Ureter (tissue), 1 donor: ENCODE results near the gene QRICH2. TPM values are rescaled to one million over a fixed set of nuclear protein-coding genes. Genes with fewer than 3 reads are reported as not detected.
"Not testable (repeated sequence)": the region's sequence is repeated elsewhere in the genome, so short reads cannot be mapped to it uniquely, and the experiment has no call there.

Experiments used
- DNase-seq: peaks from one replicate; pipeline ENCODE4 v3.0.0-alpha.2; 2020; ENCODE audit warnings: low spot score
- total RNA-seq: library from RNA; stranded (reverse); gene quantifications from one replicate; pipeline ENCODE4 v1.2.4, GENCODE V29; 2023
- donor health status: DM: yes; HTN: yes; CAD: no.

QRICH2 gene
- total RNA-seq, 1 donor from 2014 or later, result 1.9 TPM

GRCh38 chr17:76326306-76326705 is 18.2 kb upstream of the QRICH2 start:
- DNase-seq, result no peak

GRCh38 chr17:76318586-76318985 is 10.5 kb upstream of the QRICH2 start:
- DNase-seq, result no peak

DNA sequence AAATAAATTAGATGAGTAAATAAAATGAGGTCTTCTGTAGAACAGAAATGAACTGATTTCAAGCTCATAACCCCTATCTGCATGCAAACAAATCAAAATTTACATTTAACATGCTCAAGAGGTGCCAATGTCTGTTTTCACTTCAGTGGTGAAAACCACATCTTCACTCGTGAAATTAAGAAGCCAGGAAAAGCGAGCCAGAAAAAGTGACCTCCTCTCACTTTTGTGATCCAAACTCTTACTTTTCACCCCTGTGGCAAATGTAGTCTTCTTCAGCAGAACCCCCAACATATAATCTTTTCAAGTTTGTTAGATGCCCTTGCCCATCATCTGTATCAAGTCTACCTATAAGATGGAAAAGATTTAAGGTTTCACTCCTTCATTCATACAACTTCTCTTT is 9.5 kb upstream of the QRICH2 start:
- no peak for DNase-seq

- DNase-seq, result peak; percentile 52
Observed at GRCh38 chr17:76314392-76315227, 6.5 kb upstream of the QRICH2 start.

- no peak for DNase-seq
Observed at GRCh38 chr17:76312735-76313134, 4.7 kb upstream of the QRICH2 start.

DNA sequence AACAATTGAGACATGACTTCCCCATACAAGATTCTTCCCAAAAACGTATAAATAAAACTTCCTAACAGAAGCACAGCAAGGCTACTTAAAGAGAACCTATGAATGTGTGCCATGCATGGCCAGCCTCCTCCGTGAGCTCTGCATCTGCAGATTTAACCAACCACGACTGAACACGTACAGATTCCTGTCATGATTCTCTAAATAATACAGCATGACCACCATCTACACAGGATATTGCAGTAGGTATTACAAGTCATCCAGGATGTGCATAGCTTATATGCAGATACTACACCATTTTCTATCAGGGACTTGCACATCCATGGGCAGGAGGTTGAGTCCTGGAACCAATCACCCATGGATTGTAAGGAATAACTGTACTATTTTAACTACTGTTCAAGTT is 1.4 kb upstream of the QRICH2 start:
- DNase-seq, result no peak

DNA sequence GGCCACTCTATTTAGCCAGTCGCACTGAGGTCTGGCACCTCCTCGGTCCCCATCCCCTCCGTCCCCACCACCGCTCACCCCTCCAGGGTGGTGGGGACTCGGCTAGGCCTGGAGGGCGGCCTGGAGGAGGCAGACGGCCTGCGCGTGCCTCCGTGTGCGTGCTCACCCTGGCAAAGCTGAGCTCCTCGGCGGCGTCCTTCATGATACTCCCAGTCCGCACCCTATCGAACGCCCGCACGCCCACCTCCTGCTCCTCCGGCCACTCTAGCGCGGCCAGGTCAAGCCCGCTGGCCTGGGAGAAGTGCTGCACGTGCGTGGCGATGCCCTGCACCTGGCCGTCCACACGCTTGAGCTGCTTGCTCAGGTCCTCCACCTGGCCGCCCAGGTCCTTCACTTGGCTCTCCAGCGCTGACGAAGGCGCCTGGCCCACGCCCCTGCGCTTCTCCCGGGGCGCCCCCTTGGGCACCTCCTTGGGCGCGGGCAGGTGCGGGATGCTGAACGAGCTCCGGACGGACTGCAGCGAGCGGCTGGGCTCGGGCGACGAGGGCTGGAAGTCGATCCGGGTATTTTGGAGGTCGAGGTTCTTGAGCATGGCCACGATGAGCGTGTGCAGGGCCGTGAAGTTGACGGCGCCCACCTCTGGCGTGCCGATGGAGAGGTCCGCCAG is 644 bp downstream of the QRICH2 start:
- no peak for DNase-seq

- not testable (repeated sequence) for DNase-seq
Observed at GRCh38 chr17:76305135-76305454, 3.0 kb downstream of the QRICH2 start.

DNA sequence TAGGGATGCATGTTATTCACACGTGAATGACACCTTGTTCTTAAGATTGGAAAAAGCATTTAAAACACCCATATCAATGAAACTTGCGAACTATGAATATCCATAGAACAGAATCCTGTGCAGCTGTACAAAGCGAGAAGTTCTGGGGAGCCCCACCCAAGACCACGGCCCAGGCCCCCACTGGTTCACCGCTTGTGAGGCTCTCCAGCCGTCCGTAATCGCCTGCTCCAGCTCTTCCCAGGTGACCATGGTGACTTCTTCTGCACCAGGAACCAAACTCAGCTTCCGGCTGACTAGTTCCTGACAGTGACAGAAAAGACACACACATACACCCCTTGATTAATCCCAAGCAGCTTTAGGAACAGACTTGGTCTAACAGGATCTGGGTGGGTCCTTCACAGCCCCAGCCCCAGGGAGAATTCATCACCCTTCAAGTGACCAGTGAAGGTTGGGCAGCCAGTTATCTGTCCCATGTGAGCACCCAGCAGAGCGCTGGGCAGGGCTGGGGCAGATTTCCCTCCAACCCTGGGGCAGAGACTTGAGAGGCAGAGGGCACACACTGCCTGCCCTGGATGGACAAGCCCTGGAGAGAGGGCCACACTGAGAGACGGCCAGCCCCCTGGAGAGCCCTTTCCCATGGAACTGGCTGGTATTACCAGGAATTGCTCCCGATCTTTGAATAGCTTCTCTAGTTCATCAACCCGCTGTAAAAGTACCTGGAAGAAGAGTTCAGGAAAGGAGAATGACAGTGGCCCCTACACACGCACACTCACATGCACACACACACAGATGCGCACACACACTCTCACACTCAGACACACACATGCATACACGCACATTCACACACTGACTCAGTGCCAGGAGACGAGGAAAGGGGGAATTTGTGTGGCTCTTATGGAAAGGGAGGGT is 3.6 kb downstream of the QRICH2 start:
- DNase-seq, result no peak

DNA sequence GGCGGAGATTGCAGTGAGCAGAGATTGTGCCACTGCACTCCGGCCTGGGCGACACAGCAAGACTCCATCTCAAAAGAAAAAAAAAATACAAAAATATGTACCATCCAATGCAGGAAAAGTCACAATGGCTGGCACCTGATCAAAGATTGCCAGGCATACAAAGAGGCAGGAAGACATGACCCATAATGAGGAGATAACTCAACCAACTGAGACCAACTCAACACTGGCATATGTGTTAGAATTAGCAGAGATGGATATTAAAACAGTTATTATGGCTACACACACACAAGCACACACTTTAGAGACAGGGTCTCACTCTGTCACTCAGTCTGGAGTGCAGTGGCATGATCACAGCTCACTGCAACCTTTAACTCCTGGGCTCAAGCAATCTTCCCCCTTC is 10.6 kb downstream of the QRICH2 start:
- DNase-seq, result no peak

- DNase-seq, result no peak
Observed at GRCh38 chr17:76296889-76297288, 11.2 kb downstream of the QRICH2 start.

DNA sequence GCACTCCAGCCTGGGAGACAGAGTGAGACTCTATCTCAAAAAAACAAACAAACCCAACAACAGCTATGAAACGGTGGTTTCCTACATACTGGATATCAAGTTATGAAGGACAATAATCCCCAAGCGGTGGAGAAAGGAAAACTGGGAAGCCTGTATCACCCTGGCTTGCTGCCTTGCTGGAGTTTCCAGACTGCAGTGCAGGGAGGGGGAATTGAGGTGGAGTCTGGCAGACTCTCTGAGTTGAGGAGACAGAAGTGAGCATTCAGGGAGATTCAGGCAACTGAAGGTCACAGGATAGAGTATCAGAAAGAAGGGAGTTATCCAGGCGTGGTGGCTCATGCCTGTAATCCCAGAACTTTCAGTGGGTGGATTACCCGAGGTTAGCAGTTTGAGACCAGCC is 11.9 kb downstream of the QRICH2 start:
- no peak for DNase-seq

- no peak for DNase-seq
Observed at GRCh38 chr17:76293106-76293505, 15.0 kb downstream of the QRICH2 start.

DNA sequence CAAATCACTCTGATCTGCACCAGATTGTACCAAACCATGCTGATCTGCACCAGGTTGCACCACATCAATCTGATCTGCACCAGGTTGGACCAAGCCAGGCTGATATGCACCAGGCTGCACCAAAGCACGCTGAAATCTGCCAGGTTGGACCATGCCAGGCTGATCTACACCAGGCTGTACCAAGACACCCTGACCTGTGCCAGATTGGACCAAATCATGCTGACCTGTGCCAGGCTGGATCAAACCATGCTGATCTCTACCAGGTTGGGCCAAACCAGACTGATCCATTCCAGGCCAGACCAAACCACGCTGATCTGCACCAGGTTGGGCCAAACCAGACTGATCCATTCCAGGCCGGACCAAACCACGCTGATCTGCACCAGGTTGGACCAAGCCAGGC is 15.5 kb downstream of the QRICH2 start:
- DNase-seq, result no peak

DNA sequence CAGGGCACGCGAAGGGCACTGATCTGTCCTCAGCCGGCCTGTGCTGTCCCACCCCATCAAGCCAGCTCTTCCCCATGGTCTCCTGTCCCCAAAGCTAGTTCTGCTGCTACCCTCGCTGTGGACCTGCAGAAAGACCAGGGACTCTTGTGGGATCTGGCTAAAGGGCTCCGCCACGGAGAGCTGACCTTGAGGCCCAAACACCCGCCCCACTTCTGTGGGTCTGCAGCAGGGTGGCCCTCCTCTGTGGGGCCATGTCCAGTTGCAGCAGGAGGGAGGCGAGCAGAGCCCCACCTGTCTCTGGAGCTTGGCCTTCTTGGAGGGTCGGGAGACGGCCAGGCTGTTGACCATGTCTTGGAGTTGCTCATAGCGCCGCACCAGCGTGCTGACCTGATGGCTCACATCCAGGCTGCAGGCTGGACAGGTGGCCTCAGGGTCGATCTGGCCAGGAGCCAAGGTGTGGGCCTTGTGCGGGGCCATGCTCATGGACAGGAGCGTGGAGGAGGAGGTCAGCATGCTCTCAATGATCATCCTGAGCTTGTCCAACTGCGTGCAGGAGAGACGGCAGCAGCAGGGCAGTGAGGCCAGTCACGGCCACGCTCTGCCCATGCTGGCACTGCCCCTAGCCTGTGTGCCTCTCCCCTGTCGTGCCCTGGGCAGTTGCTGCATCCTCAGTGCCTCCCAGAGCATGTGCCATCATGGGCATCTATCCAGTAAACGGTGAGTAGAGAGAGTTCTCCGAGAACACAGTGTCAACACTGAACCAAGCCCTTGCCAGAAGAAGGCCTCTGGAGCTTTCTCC is 26.3 kb downstream of the QRICH2 start:
- no peak for DNase-seq

- DNase-seq, result no peak
Observed at GRCh38 chr17:76280650-76281049, 27.4 kb downstream of the QRICH2 start.

- no peak for DNase-seq
Observed at GRCh38 chr17:76279742-76280287, 28.3 kb downstream of the QRICH2 start.

DNA sequence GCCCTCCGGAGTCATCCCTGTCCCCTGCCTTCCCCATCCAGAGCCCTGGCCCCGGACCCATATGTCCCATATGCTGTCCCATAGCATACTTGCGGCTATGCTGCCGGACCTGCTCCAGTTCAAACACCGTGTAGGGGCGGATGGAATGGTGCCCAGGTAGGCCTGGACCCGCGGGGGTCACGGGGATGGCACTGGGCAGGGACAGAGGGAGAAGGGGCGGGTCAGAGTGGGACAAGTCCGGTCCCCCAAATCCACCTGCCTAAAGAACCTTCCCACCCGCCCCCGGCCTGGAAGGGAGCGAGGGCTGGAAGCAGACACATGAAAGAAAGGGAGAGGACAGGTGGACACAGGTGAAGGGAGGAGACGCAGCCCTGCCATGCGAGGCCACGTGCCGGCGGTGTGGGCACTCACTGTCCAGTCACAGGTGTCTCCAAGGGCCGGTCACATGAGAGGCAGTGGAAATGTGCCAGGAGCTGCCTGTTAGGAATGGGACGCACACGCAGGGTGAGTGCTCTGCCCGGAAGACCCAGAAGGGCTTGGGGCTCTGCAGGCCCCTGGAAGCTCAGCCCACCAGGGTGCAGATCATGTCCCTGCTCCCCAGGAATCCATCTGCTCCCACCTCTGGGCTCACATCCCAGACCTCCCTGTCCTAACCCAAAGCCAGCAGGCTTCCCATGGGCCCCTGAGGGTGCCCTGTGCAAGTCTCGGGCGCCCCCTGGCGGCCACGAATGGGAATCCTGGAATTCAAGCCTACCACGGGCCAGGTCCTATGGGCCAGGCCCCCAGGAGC is 28.9 kb downstream of the QRICH2 start:
- peak; percentile 88 for DNase-seq

- DNase-seq, result no peak
Observed at GRCh38 chr17:76278268-76278908, 29.7 kb downstream of the QRICH2 start.
